GM18868 (cell line): Measurements from ENCODE around the gene GYS1.
A peak's percentile ranks its signal among the peaks of the same experiment; 100 is the strongest.

Source experiments
- ATAC-seq: cut with Tn5 transposase; IDR thresholded peaks from one replicate; pipeline ENCODE4 v1.9.1; 2021; ENCODE audit warnings: mild to moderate bottlenecking, moderate library complexity; ENCODE audit not compliant: unreplicated experiment

The GYS1 gene

DNA sequence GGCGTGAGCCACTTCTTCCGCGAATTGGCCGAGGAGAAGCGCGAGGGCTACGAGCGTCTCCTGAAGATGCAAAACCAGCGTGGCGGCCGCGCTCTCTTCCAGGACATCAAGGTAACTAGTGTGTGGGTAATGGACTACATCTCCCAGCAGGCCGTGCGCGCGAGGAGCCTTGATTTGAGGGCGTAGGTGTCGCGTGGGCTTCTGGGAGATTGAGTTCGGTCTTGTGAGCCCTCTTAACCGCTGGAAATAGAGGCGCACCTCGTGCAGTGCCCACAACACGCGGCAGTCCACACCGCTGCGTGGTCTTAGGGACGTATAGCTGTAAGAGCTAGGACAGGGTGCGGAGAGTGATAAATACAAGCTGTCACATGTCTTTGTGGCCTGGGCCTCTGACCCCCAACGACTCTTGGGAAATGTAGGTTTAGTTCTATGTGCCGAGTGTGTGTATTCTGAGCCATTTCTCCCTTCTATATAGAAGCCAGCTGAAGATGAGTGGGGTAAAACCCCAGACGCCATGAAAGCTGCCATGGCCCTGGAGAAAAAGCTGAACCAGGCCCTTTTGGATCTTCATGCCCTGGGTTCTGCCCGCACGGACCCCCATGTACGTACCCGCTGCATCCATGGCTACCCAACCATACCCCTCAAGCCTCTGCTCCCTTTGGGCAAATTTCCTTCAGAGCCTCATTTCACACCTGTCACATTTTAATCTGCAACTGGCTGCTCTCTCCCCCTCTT is 27.1 kb downstream of the GYS1 start:
- ATAC-seq, result peak; percentile 15

DNA sequence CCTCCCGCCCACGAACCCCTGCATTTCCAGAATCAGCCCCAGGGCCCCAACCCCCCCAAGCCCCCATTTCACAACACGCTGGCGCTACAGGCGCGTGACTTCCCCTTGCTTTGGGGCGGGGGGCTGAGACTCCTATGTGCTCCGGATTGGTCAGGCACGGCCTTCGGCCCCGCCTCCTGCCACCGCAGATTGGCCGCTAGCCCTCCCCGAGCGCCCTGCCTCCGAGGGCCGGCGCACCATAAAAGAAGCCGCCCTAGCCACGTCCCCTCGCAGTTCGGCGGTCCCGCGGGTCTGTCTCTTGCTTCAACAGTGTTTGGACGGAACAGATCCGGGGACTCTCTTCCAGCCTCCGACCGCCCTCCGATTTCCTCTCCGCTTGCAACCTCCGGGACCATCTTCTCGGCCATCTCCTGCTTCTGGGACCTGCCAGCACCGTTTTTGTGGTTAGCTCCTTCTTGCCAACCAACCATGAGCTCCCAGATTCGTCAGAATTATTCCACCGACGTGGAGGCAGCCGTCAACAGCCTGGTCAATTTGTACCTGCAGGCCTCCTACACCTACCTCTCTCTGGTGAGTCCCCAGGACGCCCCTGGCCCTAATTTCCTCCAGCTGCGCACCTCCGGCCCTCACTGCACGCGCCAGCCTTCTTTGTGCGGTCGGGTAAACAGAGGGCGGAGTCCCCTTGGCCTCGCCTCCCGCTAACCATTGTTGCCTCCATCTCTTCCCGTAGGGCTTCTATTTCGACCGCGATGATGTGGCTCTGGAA is 27.9 kb downstream of the GYS1 start, which contains the start of gene FTL:
TSS of gene FTL (plus strand) at position 270 of the 766 bp plus-strand sequence. CDS start at position 469, 199 bp downstream.
- peak; percentile 58 for ATAC-seq

DNA sequence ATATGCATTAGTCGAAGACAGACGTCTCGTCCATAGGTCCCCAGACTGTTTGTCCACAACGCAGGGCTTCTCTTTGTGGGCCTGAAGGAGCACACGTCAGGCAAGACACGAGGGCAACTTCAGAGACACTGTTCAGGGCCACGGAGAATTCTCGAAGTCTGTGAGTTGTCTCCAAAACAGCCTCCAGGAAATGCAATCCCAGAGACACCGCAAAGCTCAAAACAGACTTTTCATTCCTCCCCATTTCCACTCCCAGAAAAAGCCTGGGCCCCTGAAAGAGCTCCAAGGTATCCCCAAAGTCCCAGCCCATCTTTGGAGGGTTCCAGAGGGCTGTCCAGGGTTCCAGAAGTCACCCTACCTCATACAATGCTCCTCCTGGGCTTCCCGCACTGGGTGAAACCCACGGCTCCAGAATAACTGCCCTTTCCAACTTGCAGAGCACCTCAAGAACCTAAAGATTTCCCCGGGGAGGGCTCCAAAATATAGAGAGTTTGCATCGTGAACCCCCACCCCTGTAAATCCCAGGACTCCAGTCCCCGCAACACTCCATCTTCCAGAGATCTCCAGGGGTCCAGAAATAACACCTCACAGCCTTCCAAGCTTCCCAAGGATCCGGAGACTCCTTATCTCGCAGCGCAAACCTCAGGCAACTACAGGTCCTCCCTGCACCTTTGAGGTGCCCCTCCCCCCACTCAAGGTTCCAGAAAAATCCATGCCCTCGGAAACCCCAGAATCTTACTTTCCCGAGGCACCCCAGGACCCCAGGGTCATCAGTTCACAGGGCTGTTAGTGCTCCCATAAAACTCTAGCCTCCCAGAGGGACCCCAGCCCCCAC is 28.7 kb downstream of the GYS1 start:
- no peak for ATAC-seq

DNA sequence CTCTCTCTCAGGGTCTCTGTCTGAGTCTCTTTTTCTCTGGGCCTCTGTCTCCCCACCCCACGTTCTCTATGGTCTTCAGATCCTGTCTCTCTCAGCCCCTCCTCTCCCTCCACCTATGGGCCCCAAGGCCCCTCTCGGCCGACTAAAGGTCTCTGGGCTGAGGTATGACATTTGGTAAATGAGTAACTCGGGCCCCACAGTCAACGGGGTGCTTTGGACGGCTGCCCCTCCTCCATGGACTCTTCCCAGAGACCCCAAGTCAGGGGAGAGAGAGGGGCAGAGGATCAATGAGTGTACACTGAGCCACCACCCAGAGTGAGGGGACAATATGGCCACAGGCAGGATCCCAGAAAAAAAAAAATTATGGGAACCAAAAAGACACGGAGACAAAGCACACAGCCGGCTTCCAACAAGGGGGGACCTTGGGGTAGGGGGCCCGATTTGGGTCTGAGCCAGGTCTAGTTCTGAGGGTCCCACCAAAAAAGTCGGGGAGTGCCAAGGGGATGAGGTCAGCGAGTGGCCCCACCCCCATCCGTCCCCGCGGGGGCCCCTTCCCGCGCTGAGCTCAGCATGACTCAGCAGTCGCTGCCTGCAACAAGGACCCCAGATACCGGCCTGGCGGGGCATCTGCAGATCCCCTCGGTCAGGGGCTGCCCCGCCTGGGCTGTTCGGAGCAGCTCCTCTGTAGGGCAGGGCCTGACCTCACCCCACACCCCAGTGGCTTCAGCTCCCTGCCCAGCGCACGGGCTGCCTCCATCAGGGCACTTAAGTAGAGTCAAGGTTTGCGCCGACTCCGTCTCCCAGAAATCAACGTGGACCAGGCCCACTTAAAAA is 29.5 kb downstream of the GYS1 start:
- ATAC-seq, result no peak

DNA sequence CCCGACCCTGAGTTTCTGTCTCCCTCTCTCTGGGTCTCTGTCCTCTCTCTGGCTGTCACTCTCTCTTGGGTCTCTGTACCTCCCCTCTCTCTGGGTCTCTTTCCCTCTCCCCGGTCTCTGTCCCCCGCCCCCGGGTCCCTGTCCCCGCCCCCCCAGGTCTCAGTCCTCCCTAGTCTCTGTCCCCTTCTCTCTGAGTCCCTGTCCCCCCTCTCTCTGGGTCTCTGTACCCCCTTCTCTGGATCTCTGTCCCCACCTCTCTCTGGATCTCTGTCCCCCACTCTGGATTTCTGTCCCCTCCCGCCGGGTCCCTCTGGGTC is 30.3 kb downstream of the GYS1 start:
- ATAC-seq, result no peak

DNA sequence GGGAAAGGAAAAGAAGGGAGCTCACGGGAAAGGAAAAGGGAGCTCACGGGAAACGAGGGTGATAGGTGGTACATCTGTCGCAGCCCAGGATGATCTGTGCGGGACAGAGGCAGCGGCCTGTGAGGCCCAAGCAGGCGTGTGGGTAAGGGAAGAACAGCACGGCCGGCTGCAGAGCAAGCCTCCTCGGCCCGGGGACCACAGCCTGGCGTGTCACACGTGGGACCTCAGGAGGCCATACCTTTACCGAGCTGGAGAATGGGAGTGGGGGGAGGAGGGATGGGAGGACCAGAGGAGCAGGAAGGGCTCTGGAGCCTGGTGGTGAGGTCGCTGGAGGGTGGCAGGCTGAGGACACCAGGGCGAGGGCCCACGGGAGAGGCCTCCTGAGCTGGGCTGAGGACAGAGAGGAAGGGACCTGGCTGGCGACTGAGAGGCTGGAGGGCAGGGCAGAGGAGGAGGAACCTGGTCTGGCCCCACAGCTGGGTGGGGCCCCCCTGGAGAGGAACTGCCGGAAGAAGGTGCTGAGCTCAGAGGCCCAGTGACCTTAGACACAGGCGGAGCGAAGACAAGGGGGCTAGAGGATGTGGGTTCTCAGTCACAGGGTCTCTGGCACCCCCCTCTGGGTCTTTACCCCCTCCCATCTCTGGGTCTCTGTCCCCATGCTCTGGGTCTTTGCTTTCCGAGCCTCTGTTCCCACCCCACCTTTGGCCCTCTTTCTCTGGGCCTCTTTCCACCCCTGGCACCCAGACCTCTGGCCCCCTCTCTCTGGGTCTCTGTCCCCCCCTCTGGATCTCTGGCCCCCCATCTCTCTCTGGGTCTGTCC is 30.9 kb downstream of the GYS1 start:
- peak; percentile 34 for ATAC-seq

DNA sequence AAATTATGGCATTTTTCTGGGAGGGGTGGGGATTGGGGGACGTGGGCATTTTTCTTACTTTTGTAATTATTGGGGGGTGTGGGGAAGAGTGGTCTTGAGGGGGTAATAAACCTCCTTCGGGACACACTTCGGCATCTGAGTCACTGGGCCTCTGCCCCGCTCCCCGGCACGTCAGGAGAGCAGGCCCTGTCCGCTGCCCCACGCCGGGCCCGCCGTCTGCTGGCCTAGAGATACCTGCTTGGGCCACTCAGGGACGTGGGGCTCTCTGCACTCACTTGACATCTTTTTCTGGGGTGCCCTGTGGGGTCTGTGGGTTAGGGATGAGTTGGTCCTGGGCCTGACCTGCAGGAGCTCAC is 31.5 kb downstream of the GYS1 start:
- no peak for ATAC-seq

DNA sequence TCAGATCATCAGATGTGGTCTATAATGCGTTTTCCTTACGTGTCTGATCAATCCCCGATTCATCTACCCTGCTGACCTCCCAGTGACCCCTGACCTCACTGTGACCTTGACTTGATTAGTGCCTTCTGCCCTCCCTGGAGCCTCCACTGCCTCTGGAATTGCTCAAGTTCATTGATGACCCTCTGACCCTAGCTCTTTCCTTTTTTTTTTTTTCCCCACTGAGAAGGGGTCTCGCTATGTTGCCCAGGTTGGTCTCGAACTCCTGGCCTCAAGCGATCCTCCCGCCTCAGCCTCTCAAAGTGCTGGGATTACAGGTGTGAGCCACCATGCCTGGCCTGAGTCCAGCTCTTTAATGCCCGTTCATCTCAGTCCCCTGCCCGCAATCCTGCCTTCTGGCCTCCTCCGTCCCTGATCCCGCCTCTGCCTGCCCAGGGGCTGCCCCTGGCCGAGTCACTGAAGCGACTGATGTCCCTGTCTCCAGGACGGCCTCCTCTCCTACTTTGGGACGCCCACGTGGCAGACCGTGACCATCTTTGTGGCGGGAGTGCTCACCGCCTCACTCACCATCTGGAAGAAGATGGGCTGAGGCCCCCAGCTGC is 32.0 kb downstream of the GYS1 start:
- ATAC-seq, result no peak

DNA sequence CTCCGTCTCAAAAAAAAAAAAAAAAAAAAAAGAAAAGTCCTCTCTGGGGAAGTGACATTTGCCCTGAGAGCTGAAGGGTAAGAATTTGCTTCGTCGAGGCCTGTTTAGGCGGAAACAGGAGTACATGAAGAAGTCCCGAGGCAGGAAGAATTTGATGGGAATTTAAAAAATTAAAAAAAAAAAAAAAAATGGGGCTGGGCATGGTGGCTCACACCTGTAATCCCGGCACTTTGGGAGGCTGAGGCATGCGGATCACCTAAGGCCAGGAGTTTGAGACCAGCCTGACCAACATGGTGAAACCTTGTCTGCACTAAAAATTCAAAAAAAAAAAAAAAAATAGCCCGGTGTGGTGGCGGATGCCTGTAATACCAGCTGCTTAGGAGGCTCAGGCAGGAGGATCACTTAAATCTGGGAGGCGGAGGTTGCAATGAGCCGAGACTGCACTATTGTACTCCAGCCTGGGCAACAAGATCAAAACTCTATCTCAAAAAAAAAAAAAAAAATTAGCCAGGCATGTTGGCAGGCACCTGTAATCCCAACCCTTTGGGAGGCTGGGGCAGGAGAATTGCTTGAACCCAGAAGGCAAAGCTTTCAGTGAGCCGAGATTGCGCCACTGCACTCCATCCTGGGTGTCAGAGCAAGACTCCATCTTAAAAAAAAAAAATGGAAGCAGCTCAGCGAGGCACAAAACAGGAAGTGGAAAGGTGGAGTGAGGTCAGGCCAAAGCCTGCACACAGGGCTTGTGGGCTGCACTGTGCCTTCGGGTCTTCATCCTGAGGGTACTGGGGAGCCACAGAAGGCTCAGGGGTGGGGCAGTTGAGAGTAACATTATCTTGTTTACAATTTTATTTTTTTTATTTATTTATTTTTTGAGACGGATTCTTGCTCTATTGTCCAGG is 33.5 kb downstream of the GYS1 start:
- no peak for ATAC-seq

DNA sequence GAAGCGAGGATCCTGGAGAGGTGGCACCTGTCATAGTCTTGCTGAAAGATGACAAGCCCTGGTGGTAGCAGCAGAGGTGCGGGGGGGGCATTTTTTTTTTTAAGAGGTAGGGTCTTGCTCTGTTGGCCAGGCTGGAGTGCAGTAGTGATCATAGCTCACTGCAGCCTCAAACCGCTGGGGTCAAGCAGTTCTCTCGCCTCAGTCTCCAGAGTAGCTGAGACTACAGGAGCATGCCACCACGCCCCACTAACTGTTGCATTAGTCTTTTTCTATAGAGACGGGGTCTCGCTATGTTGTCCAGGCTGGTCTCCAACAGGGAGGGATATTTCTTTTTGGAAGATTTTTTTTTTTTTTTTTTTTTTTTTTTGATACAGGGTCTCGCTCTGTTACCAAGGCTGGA is 35.1 kb downstream of the GYS1 start:
- ATAC-seq, result no peak

DNA sequence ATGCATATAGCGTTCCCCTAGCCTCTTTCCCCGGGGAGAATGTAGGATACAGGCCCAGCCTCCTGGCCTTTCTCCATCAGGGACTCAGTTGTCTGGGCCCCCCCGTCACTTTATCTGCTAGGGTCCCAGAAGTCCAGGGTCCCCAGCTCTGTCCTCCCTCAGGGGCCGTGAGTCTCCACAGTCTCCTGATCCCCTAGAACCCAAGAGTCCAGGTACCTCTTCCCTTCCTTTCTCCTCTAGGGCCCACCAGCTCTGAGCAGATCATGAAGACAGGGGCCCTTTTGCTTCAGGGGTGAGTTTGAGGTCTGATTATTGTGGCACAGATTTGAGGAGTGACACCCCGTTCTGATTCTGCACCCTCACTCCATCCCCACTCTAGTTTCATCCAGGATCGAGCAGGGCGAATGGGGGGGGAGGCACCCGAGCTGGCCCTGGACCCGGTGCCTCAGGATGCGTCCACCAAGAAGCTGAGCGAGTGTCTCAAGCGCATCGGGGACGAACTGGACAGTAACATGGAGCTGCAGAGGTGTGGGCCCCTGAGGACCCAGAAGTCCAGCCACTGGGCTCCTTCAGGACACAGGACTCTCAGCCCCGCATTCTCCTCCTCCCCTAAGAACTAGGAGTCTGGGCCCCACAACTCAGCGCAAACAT is 37.7 kb downstream of the GYS1 start:
- ATAC-seq, result no peak

DNA sequence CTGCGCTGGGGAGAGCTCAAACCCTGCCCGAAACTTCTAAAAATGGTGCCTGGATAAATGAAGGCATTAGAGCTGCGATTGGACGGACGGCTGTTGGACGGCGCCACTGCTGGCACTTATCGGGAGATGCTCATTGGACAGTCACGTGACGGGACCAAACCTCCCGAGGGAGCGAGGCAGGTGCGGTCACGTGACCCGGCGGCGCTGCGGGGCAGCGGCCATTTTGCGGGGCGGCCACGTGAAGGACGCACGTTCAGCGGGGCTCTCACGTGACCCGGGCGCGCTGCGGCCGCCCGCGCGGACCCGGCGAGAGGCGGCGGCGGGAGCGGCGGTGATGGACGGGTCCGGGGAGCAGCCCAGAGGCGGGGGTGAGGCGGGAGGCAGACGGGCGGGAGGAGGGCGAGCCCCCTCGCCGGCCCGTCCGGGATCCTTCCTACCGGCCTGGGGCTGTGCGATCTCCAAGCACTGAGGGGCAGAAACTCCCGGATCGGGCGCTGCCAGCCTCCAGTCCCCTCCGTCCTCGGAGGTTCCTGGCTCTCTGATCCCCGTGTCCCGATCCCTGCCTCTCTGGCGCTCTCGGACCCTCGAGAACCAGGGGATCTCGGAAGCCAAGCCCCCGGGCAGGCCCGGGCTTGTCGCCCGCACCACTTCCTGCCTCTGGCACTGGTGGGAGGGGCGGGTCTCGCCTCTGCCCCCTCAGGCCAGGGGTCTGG is 38.4 kb downstream of the GYS1 start, which contains the start of gene BAX:
TSS of gene BAX (plus strand) at position 281 of the 713 bp plus-strand sequence. CDS start at position 335, 54 bp downstream.
- ATAC-seq, result peak; percentile 76

DNA sequence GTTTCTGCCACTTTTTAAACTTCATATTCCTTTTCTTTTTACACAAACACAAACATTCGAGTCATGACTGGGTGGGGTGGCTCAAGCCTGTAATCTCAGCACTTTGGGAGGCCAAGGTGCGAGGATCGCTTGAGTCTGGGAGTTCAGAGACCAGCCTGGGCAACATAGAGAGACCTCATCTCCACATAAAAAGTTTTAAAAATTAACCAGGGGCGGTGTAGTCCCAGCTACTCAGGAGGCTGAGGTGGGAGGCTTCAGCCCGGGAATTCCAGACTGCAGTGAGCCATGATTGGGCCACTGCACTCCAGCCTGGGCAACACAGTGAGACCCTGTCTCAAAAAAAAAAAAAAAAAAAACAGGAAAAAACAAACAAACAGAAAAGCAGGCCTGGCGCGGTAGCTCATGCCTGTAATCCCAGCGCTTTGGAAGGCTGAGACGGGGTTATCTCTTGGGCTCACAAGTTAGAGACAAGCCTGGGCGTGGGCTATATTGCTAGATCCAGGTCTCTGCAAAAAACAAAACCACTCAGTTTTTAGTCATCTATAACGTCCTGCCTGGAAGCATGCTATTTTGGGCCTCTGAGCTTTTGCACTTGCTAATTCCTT is 39.0 kb downstream of the GYS1 start:
- no peak for ATAC-seq

DNA sequence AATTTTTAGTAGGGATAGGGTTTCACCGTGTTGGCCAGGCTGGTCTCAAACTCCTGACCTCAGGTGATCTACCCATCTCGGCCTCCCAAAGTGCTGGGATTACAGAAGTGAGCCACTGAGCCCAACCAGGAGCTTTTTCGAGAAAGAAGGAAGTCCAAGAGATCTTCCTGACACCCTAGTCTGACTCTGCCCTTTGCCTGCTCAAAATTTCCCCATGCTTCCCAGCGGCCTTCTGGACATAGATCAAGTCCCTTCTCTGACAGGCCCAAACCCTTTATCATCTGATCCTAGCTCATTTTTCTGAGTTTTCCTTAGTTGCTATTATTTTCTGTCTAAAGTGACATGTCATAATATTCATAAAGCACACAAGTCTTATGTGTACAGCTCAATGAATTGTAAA is 40.0 kb downstream of the GYS1 start:
- no peak for ATAC-seq

DNA sequence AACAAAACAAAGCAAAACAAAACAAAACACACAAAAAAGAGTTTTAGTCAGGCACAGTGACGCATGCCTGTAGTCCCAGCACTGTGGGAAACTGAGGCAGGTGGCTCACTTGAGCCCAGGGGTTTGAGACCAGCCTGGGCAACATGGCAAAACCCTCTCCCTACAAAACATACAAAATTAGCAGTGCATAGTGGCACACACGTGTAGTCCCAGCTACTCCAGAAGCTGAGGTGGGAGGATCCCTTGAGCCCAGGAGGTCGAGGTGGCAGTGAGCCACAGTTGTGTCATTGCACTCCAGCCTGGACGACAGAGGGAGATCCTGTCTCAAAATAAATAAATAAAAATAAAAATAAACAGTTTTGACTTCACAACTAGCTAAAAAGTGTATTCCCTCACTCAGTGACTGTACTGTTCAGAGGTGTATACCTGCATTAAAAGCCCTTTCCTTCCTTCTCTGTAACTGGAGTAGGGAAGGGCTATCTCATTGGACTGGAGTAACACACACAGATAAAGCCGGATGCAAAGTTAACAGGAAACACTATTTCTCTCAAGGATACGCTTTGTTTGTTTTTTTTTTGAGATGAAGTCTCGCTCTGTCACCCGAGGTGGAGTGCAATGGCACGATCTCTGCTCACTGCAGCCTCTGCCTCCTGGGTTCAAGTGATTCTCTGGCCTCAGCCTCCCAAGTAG is 42.1 kb downstream of the GYS1 start:
- ATAC-seq, result no peak

DNA sequence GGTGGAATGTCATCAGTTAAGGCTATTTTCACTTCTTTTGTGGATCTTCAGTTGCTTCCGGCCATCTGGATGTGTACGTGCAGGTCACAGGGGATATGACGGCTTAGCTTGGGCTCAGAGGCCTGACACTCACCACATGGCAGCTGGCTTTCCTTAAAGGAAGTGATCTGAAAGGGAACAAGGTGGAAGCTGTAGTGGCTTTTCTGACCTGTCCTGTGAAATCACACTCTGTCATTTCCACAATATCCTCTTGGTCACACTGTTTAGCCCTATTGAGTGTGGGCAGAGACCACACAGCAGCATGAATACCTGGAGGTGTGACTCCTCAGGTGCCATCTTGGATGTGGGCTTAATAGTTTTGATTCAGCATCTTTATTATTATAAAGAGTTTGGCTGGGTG is 43.0 kb downstream of the GYS1 start:
- no peak for ATAC-seq

DNA sequence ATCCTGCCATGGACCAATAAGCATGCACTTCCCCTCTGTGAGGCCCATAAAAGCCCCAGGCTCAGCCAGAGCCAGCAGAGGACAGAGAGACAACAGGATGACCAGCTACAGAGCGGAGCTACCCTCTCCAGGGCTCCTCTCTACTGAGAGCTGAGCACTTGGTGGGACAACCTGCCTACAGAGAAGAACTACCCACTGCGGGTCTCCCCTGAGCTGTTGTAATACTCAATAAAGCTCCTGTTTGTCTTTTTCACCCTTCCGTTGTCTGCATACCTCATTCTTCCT is 45.9 kb downstream of the GYS1 start:
- ATAC-seq, result no peak
